NCI-H82 treated with DMSO at 0.1 percent for 48 hours (cell line): Measurements from ENCODE around the gene KIFAP3.
A peak's percentile ranks its signal among the peaks of the same experiment; 100 is the strongest.
"Not testable (repeated sequence)": the region's sequence is repeated elsewhere in the genome, so short reads cannot be mapped to it uniquely, and the experiment has no call there.

ENCODE experiments used
- DNase-seq: peaks from one replicate; lab custom pipeline; 2025; ENCODE audit not compliant: unreplicated experiment; lab: John Stamatoyannopoulos, UW

Gene KIFAP3

DNA sequence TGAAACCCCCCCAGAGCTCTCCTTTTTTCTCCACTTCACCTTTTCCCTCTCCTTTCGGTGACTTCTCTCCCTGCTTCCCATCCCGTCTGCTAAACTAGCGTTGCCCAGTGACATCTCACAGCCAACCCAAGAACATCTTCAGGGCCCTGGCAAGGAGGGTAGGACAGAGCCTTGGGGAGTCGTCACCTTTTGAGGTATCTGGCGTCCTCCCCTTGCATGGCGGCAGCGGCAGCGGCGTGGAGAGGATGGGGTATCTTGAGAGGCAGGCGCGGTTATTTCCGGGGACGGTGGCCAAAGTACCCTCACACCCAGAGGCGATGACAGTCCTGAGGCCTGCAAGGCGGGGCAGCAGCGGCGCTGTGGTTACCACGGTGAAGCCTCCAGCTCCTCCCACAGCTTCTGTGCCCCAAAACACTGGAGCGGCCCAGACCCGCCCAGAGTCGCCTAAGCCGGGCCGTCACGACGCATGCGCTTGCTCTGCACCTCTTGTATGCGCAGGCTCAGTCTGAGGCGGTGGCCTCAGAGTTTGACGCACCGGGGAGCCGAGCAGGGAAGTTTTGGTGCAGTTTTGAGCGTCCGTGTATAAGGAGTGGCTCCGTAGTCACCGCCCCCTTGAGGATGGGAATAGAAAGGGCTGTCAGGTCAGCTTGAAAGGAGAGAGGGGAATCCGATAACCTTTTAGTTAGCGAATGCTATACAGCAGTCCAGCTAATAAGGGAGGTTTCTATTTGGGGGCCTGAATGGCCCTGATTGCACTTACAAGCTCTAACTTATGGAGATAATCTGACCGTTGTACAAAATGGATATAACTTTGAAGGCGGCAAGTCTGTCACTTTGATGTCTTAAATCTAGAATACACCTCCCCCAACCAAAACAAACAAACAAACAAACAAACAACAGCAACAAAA, at the start of gene KIFAP3:
Gene KIFAP3, minus strand, starts transcription at position 446 of the 908 bp plus-strand sequence. Its CDS starts 228 bp downstream, at position 218.
- peak; percentile 99 for DNase-seq

DNA sequence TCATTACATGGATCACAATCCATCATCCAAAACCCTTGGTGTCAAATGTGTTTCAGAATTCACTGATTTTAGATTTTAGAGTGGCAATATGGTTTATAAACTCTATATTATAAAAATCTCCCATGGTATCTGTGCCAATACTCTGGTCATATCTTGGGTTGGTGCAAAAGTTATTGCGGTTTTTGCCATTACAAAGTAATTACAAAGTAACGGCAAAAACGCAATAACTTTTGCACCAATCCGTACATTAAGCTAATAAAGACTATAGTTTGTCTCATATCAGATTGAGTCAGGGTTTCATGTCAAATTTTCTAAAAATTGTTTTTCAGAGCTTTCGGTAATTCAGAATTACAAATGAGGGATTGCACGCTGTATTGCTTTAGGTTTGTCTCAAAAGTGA, 47.9 kb upstream of the KIFAP3 start:
- no peak for DNase-seq

DNA sequence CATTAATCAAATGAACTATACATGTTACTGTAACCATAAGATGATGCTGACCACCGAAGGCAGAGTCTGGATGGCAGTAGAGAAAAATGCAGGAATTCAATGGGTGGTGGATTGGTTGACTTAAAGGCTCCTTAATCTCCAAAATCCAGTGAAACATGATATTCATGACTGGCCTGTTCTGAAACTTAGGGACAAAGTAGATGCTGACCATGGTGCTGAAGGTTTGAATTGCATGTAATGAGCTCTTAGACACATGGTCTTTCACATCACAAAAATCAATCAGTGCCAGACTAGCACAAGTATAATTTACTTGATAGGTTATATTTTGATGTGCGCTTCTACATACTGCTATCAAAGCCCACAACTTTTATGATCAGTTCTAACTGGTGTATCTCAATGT, 40.4 kb upstream of the KIFAP3 start:
- no peak for DNase-seq

DNA sequence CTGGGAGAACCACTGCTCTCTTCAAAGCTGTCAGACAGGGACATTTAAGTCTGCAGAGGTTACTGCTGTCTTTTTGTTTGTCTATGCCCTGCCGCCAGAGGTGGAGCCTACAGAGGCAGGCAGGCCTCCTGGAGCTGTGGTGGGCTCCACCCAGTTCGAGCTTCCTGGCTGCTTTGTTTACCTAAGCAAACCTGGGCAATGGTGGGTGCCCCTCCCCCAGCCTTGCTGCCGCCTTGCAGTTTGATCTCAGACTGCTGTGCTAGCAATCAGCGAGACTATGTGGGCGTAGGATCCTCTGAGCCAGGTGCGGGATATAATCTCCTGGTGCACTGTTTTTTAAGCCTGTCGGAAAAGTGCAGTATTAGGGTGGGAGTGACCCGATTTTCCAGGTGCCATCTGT, 38.6 kb upstream of the KIFAP3 start:
- not testable (repeated sequence) for DNase-seq

DNA sequence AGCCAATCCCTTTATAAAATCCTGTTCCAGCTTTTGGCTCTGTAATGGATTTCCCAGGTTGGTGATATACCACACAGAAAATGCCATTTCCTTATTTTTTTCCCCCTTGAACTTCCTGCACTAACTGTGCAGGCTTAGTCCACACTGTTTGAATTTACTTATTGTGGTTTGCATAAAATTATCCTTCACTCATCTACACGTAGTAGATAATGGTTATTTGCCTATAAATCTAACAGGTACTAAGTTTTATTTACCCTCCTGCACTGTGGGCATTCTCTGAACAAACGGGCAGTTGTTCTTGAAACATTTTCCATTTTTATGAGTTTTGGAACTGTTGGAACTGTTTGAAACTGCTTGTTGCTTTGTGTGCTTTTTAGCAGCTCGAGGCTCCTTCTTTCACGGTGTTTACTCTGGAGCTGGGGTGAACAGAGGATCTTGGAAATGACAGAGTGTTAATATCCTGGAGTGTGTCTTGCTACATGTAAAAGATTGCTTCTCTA, 23.0 kb upstream of the KIFAP3 start:
- no peak for DNase-seq

- peak; percentile 85 for DNase-seq
These were observed 22.4 kb upstream of the KIFAP3 start for GRCh38 chr1:170096806-170097340.

GRCh38 chr1:170095976-170096748, 21.7 kb upstream of the KIFAP3 start:
- DNase-seq, result peak; percentile 89

GRCh38 chr1:170094697-170095616, 20.5 kb upstream of the KIFAP3 start:
- DNase-seq, result not testable (repeated sequence)

- no peak for DNase-seq
These were observed 12.0 kb upstream of the KIFAP3 start for GRCh38 chr1:170086399-170087032.

DNA sequence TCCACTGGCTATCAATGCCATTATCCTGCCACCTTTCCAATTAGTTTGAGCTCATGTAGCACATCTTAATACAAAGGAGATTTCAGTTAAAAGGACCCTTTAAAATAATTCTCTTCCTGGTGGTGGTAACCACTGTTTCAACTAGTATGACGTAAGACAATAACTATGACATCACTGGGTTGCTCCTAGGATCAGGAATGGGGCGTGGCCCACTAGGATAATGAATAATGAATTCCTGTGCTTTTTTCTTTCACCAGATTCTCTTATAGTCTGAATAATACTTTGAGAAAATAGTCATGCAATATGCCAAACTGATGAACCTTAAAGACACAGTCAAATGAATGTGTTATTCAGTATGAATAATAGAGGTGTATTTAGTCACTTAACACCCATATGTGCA, 10.6 kb upstream of the KIFAP3 start:
- no peak for DNase-seq

DNA sequence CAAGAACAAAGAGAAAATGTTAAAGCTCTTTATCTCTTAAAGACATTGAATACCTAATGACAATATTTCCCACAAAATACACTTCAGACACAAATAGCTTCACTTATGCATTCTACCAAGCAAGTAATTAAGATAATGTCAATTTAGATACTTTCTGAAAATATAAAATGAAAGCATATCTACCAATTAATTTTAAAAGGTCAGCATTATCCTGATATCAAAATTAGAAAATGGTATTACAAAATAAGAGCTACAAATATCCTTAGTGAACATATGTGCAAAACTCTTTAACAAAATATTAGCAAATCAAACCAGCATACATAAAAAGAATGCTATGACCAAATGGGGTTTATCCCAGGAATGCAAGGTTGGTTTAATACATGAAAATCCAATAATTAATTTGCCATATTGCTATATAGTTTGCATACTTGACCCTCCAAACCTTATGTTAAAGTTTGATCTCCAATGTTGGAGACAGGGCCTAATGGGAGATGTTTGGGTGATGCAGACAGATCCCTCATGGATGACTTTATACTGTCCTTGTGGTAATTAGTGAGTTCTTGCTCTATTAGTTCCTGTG, 4.2 kb upstream of the KIFAP3 start:
- no peak for DNase-seq

- no peak for DNase-seq
These were observed 3.4 kb upstream of the KIFAP3 start for GRCh38 chr1:170077926-170078325.

DNA sequence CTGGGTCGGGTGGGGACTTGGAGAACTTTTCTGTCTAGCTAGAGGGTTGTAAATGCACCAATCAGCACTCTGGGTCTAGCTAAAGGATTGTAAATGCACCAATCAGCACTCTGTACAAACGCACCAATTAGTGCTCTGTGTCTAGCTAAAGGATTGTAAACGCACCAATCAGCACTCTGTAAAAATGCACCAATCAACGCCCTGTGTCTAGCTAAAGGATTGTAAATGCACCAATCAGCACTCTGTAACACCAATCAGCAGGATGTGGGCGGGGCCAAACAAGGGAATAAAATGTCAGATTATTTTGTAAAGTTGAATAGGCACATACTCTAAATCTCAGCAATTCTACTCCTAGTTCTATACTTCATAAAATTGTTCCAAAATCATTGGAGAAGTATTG, 2.5 kb upstream of the KIFAP3 start:
- not testable (repeated sequence) for DNase-seq

DNA sequence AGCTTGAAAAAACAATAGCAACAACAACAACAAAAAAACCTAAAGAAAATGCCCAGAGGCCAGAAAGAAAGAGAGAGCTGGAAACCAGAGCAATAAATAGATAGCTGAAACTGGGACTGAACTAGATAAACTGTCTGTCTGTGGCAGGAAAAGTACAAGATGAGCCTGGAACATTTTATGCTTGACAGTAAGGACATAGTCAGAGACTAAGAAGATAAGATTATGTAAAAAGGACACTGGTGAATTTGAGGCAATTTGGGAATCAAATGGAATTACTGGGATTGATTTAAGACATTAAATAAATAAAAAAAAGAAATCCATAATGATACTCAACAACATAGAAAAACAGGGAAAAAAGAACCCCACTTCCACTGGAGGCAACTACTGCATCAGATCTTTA, 1.7 kb upstream of the KIFAP3 start:
- no peak for DNase-seq

DNA sequence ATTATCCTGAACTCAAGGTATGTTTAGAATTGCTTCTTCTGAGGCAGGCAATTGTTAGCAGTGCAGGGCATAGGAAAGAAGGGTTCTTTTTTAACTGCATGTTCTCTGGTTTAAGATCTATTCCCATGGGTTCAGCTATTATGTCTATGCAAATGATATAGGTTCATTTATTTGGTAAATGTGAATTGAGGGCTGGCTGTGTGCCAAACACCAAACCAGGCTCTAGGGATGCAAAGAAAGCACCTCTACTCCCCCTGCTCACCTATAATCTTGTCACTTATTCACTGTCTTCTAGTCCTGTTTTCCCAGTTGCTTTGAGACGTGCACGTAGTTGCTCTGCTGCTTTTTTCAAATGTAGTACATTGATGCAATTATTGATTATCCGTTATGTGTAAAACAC, 691 bp upstream of the KIFAP3 start:
- no peak for DNase-seq

DNA sequence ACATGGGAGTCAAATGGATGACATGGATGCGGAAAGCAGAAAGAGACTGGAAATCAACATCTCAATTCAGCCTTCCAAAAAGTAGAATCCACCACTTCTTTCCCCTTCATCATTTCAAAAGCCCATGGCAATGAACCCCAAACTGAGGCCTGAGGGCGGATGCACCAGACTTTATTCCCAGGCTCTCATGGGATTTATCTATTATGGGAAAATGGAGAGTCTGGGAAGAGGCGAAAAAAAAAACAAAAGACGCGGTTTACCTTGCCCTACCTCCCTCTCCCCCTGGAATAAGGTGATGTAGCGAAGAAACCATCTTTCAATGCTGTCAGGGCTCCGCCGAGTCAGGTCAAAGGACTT, 624 bp downstream of the KIFAP3 start:
- DNase-seq, result no peak

- no peak for DNase-seq
These were observed 3.1 kb downstream of the KIFAP3 start for GRCh38 chr1:170071378-170071777.

- DNase-seq, result no peak
These were observed 5.6 kb downstream of the KIFAP3 start for GRCh38 chr1:170068923-170069322.

GRCh38 chr1:170067253-170067819, 7.2 kb downstream of the KIFAP3 start:
- DNase-seq, result no peak
